Urothelium cell line (cell line): Measurements from ENCODE around the gene RFPL4A.

Source experiments
- DNase-seq: peaks from one replicate; pipeline ENCODE4 v3.0.0; 2011; ENCODE audit warnings: low spot score, mixed read lengths
- FAIRE-seq: peaks from 2 replicates; lab custom pipeline; 2011; peaks lifted over from hg19 to GRCh38; lab: Jason Lieb, UNC

RFPL4A gene

DNA sequence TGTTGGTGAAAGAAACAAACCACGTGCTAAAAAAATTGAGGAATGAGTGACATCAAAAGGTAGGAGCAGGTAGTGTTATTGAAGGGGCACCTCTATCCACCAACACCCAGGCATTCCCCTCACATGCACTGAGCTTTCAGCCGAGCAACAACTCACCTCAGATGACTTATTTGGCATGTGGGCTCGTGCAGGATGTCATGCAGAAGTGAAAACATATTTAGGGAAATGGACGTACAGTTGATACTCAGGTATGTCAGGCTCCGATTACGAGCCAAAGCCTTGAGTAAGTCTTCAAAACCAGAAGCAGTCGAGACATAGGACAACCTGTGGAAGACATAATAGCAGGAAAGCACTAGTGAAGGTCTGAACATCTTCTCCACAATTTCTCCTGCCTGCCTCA is 42.5 kb downstream of the RFPL4A start:
- FAIRE-seq: no peak
- no peak for DNase-seq

GRCh38 chr19:55802281-55802680 is 43.4 kb downstream of the RFPL4A start:
- FAIRE-seq (no peak), DNase-seq (no peak)

DNA sequence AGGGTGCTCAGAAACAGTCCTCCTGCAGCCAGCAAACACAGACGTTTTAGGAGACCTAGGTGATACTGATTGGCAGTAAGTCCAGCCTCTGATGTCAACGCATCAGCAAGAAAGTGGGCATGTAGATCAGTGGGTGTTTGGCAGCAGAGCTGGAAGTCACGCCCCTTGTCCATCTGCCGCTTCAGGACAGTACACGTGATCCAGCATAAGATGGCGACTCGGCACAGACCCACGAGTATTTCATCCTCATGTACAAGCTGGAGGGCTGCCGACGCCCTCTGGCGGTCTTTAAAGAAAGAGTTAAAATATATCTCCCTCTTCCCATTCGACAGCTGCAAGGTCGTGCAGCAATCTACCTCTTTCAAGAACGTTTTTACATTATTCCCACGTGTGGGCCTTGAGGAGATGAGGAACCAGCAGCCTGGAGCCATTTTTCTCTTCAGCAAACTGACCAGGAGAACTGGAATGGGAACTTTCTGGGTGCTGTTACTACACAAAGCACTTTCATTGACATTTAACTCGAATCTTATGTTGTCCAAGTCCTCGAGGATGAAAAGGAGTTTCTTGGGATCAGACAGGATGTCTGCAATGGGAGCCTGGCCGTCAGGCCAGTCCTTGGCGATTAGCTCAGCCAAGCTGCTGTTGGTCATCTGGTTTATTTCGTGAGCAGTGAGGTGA is 50.6 kb downstream of the RFPL4A start:
- peak; percentile 95 for FAIRE-seq
- DNase-seq: peak; percentile 92

- FAIRE-seq (no peak), DNase-seq (no peak)
These were observed 52.4 kb downstream of the RFPL4A start for GRCh38 chr19:55811340-55811739.

GRCh38 chr19:55812449-55812848 is 53.6 kb downstream of the RFPL4A start:
- DNase-seq (no peak), FAIRE-seq (no peak)
